GM23338 (cell line): ENCODE measurements around the gene MUC5B. TPM values are rescaled to one million over a fixed set of nuclear protein-coding genes. Genes with fewer than 3 reads are reported as not detected.

Experiments
- ATAC-seq: fragments of 200-7000 bp; cut with Tn5 transposase; 3 replicates; pipeline ENCODE4 v1.9.1; 2020
- DNase-seq: peaks from one replicate; pipeline ENCODE4 v3.0.0-alpha.2; 2015; ENCODE audit warnings: low spot score
- H2AFZ ChIP-seq: fragments of 200-600 bp; sonication (generic); 2 replicates; pipeline ENCODE4 v1.8.0; 2016; ENCODE audit warnings: antibody characterized with exemption, mild to moderate bottlenecking, moderate library complexity
- H3F3A ChIP-seq: fragments of 200-600 bp; sonication (generic); replicated peaks from 2 replicates; pipeline ENCODE4 v1.8.0; 2017; ENCODE audit warnings: antibody characterized with exemption, mixed run types, low read depth
- H3K27ac ChIP-seq: fragments of 200-600 bp; sonication (generic); 2 replicates; pipeline ENCODE4 v1.6.1; 2016; ENCODE audit warnings: low read depth
- H3K27me3 ChIP-seq: fragments of 200-600 bp; sonication (generic); 2 replicates; pipeline ENCODE4 v1.8.0; 2016; ENCODE audit warnings: mild to moderate bottlenecking, mixed run types, moderate library complexity; ENCODE audit not compliant: insufficient read depth
- H3K36me3 ChIP-seq: fragments of 200-600 bp; sonication (generic); 2 replicates; pipeline ENCODE4 v1.8.0; 2016; ENCODE audit warnings: mild to moderate bottlenecking; ENCODE audit not compliant: insufficient read depth
- H3K4me1 ChIP-seq: fragments of 200-600 bp; sonication (generic); 2 replicates; pipeline ENCODE4 v1.8.0; 2016; ENCODE audit warnings: mild to moderate bottlenecking, moderate library complexity; ENCODE audit not compliant: insufficient read depth
- H3K4me2 ChIP-seq: fragments of 200-600 bp; sonication (generic); 2 replicates; pipeline ENCODE4 v1.7.1; 2017; ENCODE audit warnings: mixed run types
- H3K4me3 ChIP-seq: fragments of 200-600 bp; sonication (generic); 2 replicates; pipeline ENCODE4 v1.6.1; 2016; ENCODE audit warnings: mixed run types
- H3K79me2 ChIP-seq: fragments of 200-600 bp; sonication (generic); replicated peaks from 2 replicates; pipeline ENCODE4 v1.8.0; 2017; ENCODE audit warnings: mild to moderate bottlenecking; ENCODE audit not compliant: insufficient read depth
- H3K9me2 ChIP-seq: fragments of 200-600 bp; sonication (generic); 2 replicates; pipeline ENCODE4 v1.8.0; 2017; ENCODE audit not compliant: insufficient read depth
- H4K20me1 ChIP-seq: fragments of 200-600 bp; sonication (generic); replicated peaks from 2 replicates; pipeline ENCODE4 v1.8.0; 2017; ENCODE audit warnings: mild to moderate bottlenecking; ENCODE audit not compliant: insufficient read depth
- H3K27ac Mint-ChIP-seq: 2 replicates; pipeline ENCODE4 v1.8.0; 2020; ENCODE audit warnings: inconsistent platforms, mild to moderate bottlenecking, moderate library complexity, mixed read lengths
- H3K27me3 Mint-ChIP-seq: 3 replicates; pipeline ENCODE4 v1.8.0; 2022; ENCODE audit warnings: low read depth, mild to moderate bottlenecking, moderate library complexity, mixed read lengths, inconsistent platforms; ENCODE audit not compliant: insufficient read depth, poor library complexity
- H3K36me3 Mint-ChIP-seq: 3 replicates; pipeline ENCODE4 v1.8.0; 2021; ENCODE audit warnings: low read depth, mild to moderate bottlenecking, inconsistent platforms, moderate library complexity, mixed read lengths
- H3K4me1 Mint-ChIP-seq: 3 replicates; pipeline ENCODE4 v1.8.0; 2020; ENCODE audit warnings: mild to moderate bottlenecking, inconsistent platforms, mixed read lengths
- H3K4me3 Mint-ChIP-seq: 3 replicates; pipeline ENCODE4 v1.8.0; 2021; ENCODE audit warnings: moderate library complexity, mild to moderate bottlenecking, inconsistent platforms, mixed read lengths
- H3K9me3 Mint-ChIP-seq: 3 replicates; pipeline ENCODE4 v1.8.0; 2020; ENCODE audit warnings: moderate library complexity, mild to moderate bottlenecking, inconsistent platforms, mixed read lengths
- CREB1 ChIP-seq: fragments of 250-450 bp; sonication (Bioruptor Pico); IDR thresholded peaks from 2 replicates; pipeline ENCODE4 v1.5.0; 2020; ENCODE audit warnings: low read depth, mild to moderate bottlenecking, moderate library complexity
- EZH2 ChIP-seq: fragments of 200-600 bp; sonication (generic); IDR thresholded peaks from one replicate; pipeline ENCODE4 v1.8.0; 2017; ENCODE audit warnings: antibody characterized with exemption, mild to moderate bottlenecking, low read depth; ENCODE audit not compliant: unreplicated experiment
- JUNB ChIP-seq: IDR thresholded peaks from one replicate; pipeline ENCODE4 v1.6.1; 2016; ENCODE audit warnings: antibody characterized with exemption; ENCODE audit not compliant: unreplicated experiment
- NANOG ChIP-seq: IDR thresholded peaks from 2 replicates; pipeline ENCODE4 v1.6.1; 2016; ENCODE audit warnings: antibody characterized with exemption, borderline replicate concordance
- STAT1 ChIP-seq: IDR thresholded peaks from one replicate; pipeline ENCODE4 v1.6.1; 2016; ENCODE audit warnings: antibody characterized with exemption; ENCODE audit not compliant: unreplicated experiment
- ZNF114 ChIP-seq: fragments of 250-450 bp; sonication (Bioruptor Pico); IDR thresholded peaks from 2 replicates; pipeline ENCODE4 v1.5.0; 2020; ENCODE audit warnings: mild to moderate bottlenecking, moderate library complexity
- polyA plus RNA-seq: library from polyadenylated mRNA; unstranded; fragments of >200 nt; fragmentation: Nextera tagmentation; extraction: Ambion mirVana; gene quantifications from 2 replicates; pipeline ENCODE4 v1.2.1, GENCODE V29; 2016
- total RNA-seq: library from RNA; depleted of rRNA; stranded (reverse); fragments of >200 nt; shearing (Covaris generic); gene quantifications from 2 replicates; pipeline ENCODE4 v1.2.3, GENCODE V29; 2014
- TF ChIP-seq, protein P1 (sequence below), 2 experiments: fragments of 200-600 bp in 1 of 2; sonication (generic) in 1 of 2; conservative IDR thresholded peaks; 2 replicates each; pipeline versions ENCODE4 v1.5.1 to v1.6.1; 2016 to 2017; ENCODE audit warnings: antibody characterized with exemption in 2 of 2, low read depth in 2 of 2, mild to moderate bottlenecking in 2 of 2, moderate library complexity in 1 of 2
- TF ChIP-seq, protein P2 (sequence below): fragments of 250-450 bp; sonication (Bioruptor Pico); IDR thresholded peaks from 2 replicates; pipeline ENCODE4 v1.5.0; 2020; ENCODE audit warnings: mild to moderate bottlenecking, moderate library complexity

Gene MUC5B
- total and polyA plus RNA-seq, 2 experiments from 2014 or later: 0.18 to 0.90 TPM

DNA sequence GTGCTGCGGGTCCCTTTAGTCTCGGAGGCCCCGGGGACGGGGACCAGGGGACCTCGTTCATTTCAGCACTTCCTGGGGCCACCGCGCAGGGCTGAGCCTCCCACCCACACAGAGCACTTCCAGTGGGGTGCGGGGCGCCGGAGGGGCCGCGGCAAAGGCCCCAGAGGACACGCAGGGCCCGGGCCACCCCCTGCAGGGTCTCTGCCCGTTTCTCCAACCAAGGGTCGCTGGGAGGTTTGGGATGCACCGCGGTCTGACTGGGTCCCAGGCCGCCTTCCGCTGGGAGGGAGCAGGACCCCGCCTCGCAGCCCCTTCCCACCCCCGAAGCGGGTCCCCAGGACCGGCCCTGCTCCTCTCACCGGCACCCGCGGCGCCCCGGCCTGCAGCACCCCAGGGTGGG, 49.1 kb downstream of the MUC5B start (continued):
- TF ChIP-seq, protein P1, sequence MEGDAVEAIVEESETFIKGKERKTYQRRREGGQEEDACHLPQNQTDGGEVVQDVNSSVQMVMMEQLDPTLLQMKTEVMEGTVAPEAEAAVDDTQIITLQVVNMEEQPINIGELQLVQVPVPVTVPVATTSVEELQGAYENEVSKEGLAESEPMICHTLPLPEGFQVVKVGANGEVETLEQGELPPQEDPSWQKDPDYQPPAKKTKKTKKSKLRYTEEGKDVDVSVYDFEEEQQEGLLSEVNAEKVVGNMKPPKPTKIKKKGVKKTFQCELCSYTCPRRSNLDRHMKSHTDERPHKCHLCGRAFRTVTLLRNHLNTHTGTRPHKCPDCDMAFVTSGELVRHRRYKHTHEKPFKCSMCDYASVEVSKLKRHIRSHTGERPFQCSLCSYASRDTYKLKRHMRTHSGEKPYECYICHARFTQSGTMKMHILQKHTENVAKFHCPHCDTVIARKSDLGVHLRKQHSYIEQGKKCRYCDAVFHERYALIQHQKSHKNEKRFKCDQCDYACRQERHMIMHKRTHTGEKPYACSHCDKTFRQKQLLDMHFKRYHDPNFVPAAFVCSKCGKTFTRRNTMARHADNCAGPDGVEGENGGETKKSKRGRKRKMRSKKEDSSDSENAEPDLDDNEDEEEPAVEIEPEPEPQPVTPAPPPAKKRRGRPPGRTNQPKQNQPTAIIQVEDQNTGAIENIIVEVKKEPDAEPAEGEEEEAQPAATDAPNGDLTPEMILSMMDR (conservative IDR thresholded peaks at IDR 0.05; ENCODE audit: low read depth in 2 of 2): no peak
- TF ChIP-seq JUNB (no peak), EZH2 (no peak), STAT1 (no peak), CREB1 (CRISPR knock-in tag) (no peak)
- TF ChIP-seq, protein P2, sequence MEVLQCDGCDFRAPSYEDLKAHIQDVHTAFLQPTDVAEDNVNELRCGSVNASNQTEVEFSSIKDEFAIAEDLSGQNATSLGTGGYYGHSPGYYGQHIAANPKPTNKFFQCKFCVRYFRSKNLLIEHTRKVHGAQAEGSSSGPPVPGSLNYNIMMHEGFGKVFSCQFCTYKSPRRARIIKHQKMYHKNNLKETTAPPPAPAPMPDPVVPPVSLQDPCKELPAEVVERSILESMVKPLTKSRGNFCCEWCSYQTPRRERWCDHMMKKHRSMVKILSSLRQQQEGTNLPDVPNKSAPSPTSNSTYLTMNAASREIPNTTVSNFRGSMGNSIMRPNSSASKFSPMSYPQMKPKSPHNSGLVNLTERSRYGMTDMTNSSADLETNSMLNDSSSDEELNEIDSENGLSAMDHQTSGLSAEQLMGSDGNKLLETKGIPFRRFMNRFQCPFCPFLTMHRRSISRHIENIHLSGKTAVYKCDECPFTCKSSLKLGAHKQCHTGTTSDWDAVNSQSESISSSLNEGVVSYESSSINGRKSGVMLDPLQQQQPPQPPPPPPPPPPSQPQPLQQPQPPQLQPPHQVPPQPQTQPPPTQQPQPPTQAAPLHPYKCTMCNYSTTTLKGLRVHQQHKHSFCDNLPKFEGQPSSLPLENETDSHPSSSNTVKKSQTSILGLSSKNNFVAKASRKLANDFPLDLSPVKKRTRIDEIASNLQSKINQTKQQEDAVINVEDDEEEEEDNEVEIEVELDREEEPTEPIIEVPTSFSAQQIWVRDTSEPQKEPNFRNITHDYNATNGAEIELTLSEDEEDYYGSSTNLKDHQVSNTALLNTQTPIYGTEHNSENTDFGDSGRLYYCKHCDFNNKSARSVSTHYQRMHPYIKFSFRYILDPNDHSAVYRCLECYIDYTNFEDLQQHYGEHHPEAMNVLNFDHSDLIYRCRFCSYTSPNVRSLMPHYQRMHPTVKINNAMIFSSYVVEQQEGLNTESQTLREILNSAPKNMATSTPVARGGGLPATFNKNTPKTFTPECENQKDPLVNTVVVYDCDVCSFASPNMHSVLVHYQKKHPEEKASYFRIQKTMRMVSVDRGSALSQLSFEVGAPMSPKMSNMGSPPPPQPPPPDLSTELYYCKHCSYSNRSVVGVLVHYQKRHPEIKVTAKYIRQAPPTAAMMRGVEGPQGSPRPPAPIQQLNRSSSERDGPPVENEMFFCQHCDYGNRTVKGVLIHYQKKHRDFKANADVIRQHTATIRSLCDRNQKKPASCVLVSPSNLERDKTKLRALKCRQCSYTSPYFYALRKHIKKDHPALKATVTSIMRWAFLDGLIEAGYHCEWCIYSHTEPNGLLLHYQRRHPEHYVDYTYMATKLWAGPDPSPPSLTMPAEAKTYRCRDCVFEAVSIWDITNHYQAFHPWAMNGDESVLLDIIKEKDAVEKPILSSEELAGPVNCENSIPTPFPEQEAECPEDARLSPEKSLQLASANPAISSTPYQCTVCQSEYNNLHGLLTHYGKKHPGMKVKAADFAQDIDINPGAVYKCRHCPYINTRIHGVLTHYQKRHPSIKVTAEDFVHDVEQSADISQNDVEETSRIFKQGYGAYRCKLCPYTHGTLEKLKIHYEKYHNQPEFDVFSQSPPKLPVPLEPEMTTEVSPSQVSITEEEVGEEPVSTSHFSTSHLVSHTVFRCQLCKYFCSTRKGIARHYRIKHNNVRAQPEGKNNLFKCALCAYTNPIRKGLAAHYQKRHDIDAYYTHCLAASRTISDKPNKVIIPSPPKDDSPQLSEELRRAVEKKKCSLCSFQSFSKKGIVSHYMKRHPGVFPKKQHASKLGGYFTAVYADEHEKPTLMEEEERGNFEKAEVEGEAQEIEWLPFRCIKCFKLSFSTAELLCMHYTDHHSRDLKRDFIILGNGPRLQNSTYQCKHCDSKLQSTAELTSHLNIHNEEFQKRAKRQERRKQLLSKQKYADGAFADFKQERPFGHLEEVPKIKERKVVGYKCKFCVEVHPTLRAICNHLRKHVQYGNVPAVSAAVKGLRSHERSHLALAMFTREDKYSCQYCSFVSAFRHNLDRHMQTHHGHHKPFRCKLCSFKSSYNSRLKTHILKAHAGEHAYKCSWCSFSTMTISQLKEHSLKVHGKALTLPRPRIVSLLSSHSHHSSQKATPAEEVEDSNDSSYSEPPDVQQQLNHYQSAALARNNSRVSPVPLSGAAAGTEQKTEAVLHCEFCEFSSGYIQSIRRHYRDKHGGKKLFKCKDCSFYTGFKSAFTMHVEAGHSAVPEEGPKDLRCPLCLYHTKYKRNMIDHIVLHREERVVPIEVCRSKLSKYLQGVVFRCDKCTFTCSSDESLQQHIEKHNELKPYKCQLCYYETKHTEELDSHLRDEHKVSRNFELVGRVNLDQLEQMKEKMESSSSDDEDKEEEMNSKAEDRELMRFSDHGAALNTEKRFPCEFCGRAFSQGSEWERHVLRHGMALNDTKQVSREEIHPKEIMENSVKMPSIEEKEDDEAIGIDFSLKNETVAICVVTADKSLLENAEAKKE (CRISPR knock-in tag): no peak

DNA sequence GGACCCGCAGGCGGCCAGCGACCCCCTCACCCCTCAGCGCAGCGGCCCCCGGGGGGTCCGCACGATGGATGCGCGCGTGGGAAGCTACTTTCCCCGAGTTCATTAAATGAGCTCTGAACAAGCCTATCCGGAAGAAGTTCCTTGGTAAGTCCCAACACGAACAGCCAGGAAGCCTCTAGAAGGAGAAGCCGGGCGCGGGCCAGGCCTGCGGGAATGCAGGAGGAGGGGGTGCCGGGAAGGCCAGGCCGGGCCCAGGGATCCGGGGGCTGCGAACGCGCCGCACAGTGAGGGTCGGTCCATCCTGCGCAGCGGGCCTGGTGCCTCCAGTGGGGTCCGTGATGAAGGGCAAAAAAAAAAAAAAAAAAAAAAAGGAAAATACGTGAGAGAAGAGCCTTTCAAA, 49.7 kb downstream of the MUC5B start:
- Mint-ChIP-seq H3K4me3 (no peak overlapping the region), H3K36me3 (peaks cover 10% of the 10 kb centered on the region; the same call in 1 of the 3 replicates), H3K27ac (no peak overlapping the region), H3K9me3 (peaks cover 5% of the 10 kb centered on the region; the same call in 1 of the 3 replicates), H3K27me3 (peaks cover 8% of the 10 kb centered on the region), H3K4me1 (no peaks in the 10 kb centered on the region; the same call in 2 of the 3 replicates)
- no peak overlapping the region for H3K4me2 ChIP-seq
- no peaks in the 10 kb centered on the region for H3K79me2 ChIP-seq
- H2AFZ ChIP-seq: no peak overlapping the region
- no peaks in the 10 kb centered on the region for H3K36me3 ChIP-seq
- no peaks in the 10 kb centered on the region for H3K9me2 ChIP-seq
- no peaks in the 10 kb centered on the region for H3F3A ChIP-seq
- ATAC-seq: peak; percentile 16; the same call in 2 of the 3 replicates
- H4K20me1 ChIP-seq: no peaks in the 10 kb centered on the region
- DNase-seq: peak; percentile 31
- H3K27me3 ChIP-seq: no peaks in the 10 kb centered on the region
- H3K4me3 ChIP-seq: no peak overlapping the region
- H3K4me1 ChIP-seq: no peaks in the 10 kb centered on the region
- no peak overlapping the region for H3K27ac ChIP-seq
- TF ChIP-seq STAT1 (no peak), NANOG (no peak), ZNF114 (CRISPR knock-in tag) (no peak)
- TF ChIP-seq, protein P2 (CRISPR knock-in tag): no peak
